Mesenteric fat pad (tissue), 1 donor: ENCODE measurements around the gene SPNS3. TPM values are rescaled to one million over a fixed set of nuclear protein-coding genes. Genes with fewer than 3 reads are reported as not detected.

Experiments used
- DNase-seq: peaks from one replicate; pipeline ENCODE4 v3.0.0-alpha.2; 2020; ENCODE audit warnings: low spot score
- total RNA-seq: library from RNA; stranded (reverse); fragmentation: NEBNext Ultra II Directional; extraction: Animal tissue kit (Norgen Biotek cat#: 25700); gene quantifications from one replicate; pipeline ENCODE4 v1.2.1, GENCODE V29; 2021
- donor health status: DM: yes; HTN: yes; CAD: no.

The SPNS3 gene
- total RNA-seq, 1 donor from 2014 or later = not detected

DNA sequence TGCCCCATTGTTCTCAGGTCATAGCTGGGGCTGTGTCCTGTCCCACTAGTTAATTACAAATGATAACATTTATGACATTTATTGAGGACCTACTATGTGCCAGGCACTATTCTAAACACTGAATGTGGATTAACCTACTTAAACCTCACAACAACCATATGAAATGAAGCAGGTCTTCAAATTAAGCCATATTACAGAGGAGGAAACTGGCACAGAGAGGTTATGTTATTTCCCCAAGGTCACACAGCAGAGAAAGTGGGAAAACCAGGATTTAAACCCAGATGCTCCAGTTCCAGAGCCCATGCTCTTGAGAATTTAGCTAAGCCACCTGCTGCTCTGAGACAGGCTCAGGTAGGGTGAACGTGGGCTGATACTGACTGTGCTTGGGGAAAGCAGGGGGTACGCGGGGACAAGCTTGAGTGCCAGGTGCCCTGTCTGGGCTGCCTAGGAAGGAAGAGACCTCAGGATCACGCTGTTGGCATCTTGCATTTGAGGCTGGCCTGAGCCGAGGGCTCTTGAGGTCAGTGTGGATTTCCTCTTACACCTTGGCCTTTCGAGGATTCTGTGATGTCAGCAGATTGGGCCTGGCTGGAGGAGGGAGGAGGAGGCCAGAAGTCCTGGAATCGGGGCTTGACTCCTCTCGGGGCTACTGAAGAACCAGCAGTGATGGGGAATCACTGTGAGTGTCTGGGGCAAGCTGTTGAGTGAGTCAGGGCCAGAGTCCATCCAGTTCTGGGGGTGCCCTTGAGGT lies 73.8 kb downstream of the SPNS3 start:
- no peak for DNase-seq

DNA sequence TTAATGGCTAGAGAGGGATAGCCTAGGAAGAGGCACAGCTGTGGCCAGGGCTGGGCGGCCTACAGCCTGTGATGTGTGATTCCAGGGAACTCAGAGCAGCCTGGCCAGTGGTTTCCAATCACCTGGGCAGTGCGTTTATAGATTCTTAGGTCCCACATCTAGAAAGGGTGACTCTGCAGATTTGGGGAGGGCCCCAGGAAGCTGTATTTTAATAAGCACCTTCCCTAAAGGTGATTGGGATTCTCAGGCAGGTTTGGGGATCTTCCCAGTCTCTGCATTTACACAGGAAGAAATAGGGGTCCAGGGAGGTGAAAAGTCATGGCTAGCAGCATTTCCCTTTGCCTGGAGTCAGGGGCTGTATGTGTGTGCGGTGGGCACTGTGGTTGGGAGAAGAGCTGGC lies 74.5 kb downstream of the SPNS3 start:
- DNase-seq = no peak

DNA sequence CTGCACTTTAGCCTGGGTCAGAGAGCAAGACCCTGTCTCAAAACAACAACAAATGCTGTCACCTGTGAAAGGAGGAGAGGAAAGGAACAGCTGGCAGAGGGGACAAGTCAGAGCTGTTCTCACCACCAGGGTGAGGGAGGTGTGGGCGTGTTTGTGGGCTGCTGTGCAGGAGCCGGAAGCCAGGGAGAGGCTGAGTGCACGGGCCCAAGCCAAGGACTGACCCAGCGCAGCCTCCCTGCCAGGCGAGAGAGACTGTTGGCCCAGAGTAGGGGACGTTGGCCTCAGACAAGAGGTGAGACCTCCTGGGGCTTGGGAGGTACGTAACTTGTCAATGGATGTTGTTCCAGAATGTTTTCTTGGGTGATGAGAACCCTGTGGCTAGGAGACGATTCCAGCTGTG lies 75.7 kb downstream of the SPNS3 start:
- no peak for DNase-seq

DNA sequence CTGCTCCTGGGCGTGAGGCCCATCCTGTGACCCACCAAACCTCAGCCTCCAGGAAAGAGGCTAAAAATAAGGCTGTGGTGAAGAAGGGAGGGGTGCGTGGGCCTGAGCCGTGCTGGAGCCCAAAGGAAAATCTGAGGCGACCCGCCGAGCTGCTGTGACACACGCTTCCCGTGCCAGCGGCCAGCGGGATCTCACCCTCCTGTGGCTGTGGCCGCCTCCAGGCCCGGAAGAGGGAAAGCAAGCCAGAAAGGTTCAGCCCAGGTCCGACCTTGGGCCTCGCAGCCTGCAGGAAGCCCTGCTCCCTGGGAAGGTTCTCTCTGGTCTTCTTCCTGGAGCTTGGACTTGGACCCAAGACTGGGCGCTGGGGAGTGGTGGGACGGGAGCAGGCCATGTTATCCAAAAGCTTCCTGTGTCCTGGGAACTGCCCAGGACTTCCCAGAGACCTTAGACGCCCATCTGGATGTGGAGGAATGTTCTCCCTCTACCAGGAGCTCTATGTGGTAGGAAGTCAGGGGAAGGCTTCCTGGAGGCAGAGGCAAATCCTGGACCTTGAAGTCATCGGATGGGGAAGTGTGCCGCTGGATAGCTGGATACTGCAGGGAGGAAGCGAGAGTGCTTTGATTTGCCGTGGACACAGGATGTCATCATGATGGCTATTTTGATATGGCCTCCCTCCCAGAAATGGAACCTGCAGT lies 76.3 kb downstream of the SPNS3 start:
- no peak for DNase-seq

DNA sequence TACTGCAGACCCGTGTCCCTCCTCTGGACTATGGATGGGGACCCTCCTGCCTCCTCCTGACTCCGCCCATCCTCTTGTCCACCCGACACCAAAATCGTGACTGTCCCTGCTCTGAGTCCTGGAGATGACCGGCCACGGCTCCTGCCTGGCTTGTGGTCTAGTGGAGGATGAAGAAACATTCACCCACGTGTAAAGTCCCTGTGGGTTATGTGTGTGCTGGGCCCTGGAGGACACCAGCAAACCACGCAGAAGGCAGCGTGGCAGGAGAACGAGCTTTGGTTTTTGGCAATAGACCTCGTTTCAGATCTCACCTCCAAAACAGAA lies 76.8 kb downstream of the SPNS3 start:
- DNase-seq = no peak

DNA sequence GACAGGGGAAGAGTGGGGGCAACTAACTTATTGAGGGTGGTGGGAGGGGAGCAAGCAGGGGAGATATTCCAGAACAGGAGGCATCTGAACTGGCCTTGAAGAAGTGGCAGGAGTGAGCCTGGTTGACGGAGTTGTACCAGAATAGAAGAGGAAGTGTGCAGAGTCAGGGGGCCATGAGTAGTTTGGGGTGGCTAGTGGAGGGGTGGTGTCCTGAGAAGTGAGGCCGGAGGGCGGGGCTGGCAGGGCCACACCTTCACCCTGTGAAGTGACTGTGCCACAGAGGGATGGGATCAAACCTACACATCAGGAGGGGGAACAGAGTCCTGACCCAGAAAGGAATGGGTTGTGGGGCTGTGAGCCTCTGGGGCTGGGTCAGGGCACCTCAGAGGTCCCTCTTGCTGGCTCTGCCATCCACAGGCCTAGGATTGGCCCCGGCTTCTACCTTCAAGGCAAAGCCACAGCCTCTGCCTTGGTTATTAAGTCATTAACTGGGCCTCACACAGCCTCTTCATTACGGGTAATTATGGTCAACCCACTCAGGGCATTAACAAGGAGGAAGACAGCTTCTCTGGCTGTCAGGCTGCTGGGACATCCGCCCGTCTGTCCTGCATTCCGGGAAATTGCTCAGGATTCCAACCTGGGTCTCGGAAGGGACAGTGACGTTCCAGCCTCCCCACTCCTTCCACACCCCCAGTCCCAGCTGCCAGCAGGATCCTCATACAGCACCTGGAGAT lies 77.6 kb downstream of the SPNS3 start:
- no peak for DNase-seq

DNA sequence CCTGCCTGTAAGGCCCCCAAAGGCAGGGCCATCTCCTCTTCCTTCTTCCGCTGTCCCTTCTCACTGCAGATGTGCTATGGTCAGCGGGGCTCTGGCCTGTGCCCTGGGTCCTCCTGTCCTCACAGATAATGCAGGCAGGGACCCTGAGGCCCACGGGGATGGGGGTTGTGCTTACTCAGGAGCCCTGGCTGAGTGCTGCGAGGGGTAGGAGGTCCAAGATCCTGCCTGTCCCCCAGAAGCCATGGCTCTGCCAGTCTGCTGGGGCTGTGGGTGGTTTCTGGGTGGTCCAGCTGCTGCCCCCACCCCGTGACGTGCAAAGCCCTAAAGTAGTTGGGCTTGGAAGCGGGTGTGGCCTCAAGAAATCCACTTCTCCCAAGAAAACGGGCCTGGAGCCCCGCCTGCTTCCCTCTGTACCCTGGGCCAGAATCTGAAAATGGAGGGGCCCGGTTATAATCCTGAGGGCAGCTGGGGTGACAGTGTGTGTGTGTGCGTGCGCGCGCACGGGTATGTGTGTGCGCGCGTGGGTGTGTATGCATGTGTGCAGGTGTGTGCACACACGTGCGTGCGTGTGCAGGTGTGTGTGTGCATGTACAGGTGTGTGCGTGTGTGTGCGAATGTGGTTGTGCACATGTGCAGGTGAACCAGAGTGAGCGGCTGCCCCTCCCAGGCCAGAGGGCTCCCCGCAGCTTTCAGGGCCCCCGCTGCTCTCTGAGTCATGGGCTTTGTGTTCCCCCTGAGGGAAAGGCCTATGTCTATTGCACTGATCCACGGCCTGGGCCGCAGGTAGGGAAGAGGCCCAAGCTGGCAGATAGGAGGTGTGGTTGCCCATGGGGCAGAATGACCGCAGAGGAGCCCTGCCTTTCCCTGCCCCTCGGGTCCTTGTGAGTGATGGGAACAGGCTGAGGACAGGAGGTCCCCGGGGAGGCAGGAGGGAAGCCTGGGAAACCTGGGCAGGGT lies 78.7 kb downstream of the SPNS3 start:
- DNase-seq = no peak

DNA sequence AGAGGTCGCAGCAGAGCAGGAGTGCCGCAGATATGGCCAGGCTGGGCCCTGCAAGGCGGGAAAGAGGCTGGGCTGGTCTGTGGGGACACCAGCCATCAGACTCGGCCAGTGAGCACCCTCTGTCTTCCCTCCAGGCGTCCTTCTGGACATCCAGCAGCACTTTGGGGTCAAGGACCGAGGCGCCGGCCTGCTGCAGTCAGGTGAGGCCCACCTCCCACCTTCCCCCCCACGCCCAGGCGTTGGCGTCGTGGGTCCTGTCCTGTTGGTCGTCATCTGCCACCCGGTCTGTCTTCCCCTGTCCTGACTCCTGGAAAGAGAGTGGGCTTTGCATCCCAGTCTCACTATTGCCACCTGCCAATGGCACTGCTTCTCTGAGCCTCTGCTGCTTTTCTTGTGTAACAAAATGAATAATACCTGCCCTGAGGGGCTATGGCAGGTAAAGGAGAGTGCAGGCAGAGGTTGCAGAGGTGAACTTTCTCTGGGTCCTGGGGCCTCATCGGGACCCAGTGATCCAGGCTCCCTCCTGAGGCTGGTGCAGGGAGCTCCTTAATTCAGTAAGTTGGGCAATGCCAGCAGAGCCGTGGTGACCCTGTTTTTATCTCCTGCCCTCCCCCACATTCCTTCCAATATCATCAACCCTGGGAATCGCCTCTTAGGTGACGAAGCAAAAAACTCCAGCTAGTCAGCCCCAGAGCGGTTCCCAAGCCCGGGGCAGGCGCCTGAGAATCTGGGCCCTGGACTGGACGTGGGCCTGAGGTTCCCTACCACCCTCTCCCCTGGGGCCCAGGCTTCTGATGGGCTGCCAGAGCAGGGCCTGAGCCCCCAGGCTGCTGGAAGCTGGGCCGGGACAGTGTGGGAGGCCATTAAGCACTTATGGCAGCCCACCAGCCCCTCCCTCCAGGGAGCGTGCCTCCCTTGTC lies 79.6 kb downstream of the SPNS3 start:
- DNase-seq = no peak

DNA sequence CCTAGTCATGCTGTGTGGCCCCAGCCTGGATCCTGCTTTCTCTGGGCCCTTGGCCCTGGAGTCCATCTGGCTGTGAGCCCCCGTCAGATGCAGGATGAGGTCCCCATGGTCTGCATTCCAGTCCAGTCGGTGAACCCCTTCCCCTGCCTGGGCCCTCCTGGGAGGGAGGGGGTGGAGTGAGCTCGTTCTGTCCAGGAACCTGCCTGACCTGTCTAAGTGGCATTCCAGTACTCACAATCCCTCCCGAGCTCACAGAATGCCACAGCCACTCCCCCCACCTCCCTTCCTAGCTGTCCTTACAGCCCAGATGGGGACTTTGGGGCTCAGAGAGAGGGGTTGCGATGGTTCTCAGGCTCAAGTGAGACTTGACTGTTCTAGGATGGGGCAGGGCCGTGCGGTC lies 80.5 kb downstream of the SPNS3 start:
- DNase-seq = no peak

DNA sequence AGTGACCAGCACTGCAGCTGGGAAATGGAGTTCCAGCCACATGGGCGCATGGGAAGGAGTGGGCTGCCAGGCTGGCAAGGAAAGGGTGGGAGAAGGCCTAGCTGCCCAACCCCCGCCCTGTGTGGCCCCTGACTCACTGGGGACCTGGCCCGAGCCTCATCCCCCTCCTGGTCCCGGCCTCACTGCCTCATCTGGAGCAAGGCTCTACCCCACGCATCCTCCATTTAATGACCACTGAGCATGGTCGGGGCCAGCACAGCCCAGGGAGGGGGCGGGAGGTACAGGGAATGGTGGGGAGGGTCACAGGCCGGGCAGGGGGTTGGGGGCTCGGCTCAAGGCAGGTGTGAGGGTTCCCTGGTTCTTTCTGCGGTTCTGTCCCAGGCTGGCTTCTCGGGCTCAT lies 81.0 kb downstream of the SPNS3 start:
- DNase-seq = no peak

DNA sequence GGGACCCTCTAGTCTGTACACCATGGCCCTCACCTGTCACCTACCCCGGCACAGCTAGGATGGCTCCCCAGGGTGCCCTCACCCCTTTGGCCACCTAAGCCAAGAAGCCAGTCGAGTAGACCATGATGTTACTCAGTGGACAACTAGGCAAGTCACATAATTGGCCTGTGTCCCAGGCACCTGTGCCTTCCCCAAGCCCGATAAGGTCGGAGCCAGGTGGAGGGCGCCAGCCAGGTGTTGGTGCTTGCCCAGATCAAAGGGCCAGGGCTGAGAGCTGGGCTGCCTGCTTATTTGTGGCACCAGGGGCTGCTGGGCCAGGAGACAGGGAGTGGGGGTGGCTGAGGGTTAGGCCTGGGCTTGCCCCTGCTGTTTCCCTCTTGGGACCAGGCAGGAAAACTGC lies 81.8 kb downstream of the SPNS3 start:
- no peak for DNase-seq

DNA sequence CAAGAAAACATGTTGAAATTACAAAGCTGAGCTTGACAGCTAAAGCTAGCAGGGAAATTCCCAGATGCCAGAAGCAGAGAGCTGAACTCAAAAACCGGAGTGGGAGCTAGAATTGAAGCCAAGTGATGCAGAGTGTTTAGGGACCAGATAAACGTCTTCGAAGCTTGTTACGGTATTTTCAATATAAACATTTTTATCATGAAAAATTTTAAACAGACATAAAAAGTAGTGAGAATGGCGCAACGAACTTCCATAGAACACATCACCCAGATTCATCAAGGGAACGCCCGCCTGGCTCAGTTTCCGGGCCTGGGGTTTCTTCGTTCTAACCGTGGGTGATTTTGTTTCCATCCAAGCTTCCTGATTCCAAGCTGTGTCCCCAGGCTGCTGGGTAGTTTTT lies 83.0 kb downstream of the SPNS3 start:
- no peak for DNase-seq

DNA sequence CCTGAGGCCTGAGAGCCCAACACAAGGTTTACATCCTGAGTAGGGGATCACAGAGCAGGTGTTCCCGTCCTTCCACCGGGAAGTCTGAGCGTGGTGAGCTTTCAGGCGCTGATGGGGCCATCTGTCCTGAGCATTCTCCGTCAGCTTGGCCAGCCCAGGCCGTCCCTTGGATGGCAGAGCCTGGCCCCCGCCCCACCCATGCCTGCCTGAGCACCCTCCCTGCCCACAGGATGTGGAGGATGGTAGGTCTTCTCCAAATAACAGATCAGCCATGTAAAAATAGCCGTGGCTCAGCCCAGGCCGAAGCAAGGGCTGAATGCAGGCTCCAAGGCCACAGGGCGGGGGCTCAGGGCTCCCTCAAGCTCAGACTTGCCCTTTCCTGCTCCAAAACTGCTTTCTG lies 85.2 kb downstream of the SPNS3 start:
- no peak for DNase-seq

DNA sequence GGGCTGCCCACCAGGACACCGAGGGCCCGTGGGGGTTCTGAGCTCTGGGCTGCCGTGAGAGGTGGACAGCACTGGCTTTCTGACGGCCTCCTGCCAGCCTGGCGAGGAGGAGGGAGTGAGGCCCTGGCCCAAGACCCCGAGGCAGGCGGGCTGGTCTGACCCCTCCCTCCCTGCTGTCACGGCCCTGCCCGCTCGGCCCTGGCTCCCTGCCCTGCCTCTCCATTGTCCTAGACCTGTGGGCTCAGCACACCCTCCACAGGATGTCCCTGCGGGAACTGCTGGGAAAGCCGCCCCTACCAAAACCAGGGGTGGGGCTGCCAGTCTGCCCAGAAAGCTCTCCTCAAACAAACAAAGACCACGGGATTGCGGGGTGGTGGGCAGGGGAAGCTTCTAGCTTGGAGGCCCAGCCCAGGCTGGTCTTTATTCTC lies 85.6 kb downstream of the SPNS3 start:
- no peak for DNase-seq

DNA sequence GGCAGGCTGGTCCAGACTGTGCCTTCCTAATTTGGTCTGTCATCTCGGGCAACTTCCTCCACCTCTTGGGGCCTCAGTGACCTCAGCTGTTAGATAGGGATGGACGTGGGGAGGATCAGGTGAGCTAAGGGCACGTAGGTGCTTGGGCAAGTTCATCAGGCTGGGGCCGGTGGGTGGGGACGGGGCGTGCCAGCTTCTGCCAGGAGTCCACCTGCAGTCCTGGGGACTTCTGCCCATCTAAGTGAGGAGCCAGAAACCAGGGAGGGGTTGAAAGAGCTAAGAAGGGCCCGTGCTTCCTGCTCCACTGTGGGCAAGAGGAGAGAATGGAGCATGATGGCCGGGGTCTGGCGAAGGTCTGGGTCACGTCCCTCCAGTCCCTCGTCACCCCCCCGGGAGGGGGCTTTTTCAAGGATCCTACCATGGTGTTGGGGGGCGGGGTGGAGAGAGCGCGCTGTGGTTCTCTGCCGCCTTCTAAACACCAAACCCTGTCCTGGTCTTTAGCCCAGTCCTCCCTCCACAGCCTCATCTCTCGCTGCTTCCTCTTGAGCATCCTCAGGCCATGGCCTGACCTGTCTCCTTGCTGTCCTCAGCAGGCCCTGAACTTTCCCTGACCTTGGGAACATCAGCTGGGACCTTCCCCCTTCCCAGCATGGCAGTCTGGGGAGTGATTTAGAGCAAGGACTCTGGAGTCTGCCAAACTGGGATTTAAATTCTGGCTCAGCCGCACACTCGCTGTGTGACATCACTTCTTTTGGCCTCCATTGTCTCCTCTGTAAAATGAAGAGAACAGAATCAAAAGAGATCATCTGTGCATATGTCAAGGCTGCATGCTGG lies 86.5 kb downstream of the SPNS3 start:
- DNase-seq = no peak

DNA sequence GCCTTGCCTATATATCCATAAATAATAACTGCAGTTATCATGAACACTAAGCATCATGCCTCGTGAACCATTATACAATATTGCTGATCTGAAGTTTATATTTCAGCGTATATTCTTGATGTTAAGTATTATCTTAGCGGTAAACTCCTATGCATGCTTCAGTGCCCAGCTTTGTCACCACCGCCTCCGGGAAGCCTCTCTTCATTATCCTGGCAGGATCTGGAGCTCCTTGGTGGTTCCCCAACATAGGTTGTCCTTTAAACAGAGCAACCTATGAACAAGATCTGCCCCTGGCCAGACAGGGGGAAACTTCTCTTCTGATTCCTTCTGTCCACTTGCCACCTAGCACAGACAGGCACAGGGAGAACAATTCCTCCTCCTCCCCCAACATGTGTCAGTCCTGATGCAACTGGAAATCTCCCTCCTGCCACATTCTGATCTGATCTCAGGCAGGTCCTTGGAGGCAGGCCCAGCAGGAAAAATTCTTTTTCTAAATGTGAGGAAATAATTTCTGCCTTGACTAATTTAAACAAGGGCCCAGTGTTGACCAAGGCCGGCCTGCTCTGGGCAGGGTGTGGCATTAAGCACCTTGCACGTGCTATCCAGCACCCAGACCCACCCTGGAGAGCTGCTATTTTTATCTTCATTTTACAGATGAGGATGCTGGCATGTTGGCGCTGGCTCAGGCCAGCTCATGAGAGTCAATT lies 87.3 kb downstream of the SPNS3 start:
- DNase-seq = no peak

DNA sequence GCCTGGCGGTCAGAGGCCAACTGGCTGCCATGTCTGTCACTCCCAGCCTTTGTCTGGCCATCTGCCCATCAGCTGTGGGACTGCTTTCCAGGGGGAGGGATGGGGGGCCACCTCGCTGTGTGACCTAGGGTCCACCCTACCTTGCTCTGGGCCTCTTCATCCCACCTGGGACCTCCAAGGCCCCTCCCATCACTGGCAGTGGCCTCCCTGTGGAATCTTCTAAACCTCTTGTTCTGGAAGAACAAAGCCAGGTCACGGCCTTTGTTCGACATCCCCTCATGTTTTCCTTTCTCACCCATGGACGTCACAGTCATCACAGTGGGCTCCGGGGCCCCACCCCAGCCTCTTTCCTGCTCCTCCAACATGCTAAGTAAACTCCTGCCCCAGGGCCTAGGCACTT lies 88.9 kb downstream of the SPNS3 start:
- DNase-seq = no peak

DNA sequence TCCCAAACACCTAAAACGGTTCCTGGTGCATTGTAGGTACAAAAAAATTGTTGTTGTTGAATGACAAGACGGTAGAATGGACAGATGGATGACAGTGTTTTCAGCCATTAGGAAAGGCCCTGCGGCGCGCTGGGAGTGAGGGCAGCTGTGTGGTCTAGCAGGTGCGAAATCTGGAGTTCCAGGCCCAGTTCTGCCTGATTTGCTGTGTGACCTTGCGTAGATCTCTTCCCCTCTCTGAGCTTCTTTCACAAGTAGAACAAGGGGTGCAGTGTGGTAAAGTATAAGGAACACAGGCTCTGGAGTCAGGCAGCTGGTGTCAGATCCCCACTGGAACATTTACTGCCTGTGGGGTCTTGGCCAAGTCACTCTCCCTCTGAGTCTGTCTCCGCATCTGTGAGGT lies 90.2 kb downstream of the SPNS3 start:
- DNase-seq = no peak
